IPS-NIHi11 (cell line): ENCODE measurements around the gene CCDC148.
"Not testable (repeated sequence)": the region's sequence is repeated elsewhere in the genome, so short reads cannot be mapped to it uniquely, and the experiment has no call there.

Experiments
- DNase-seq: peaks from one replicate; pipeline ENCODE4 v3.0.0; 2012; ENCODE audit warnings: mixed read lengths, low spot score

The CCDC148 gene

GRCh38 chr2:158481116-158481515, 24.6 kb upstream of the CCDC148 start:
- no peak for DNase-seq

GRCh38 chr2:158478816-158479215, 22.3 kb upstream of the CCDC148 start:
- DNase-seq = no peak

- DNase-seq = no peak
Measured at GRCh38 chr2:158478237-158478636, 21.7 kb upstream of the CCDC148 start.

GRCh38 chr2:158477202-158477601, 20.6 kb upstream of the CCDC148 start:
- no peak for DNase-seq

- not testable (repeated sequence) for DNase-seq
Measured at GRCh38 chr2:158474526-158475011, 18.0 kb upstream of the CCDC148 start.

- no peak for DNase-seq
Measured at GRCh38 chr2:158473719-158474392, 17.3 kb upstream of the CCDC148 start.

GRCh38 chr2:158473300-158473699, 16.7 kb upstream of the CCDC148 start:
- DNase-seq = not testable (repeated sequence)

- not testable (repeated sequence) for DNase-seq
Measured at GRCh38 chr2:158472829-158473228, 16.3 kb upstream of the CCDC148 start.

- no peak for DNase-seq
Measured at GRCh38 chr2:158467248-158467647, 10.7 kb upstream of the CCDC148 start.

GRCh38 chr2:158464426-158465281, 8.1 kb upstream of the CCDC148 start:
- DNase-seq = peak; percentile 29

- no peak for DNase-seq
Measured at GRCh38 chr2:158463496-158464095, 7.0 kb upstream of the CCDC148 start.

GRCh38 chr2:158460632-158461297, 4.2 kb upstream of the CCDC148 start:
- no peak for DNase-seq

- no peak for DNase-seq
Measured at GRCh38 chr2:158459161-158460003, 2.8 kb upstream of the CCDC148 start.

GRCh38 chr2:158458617-158458920, 2.0 kb upstream of the CCDC148 start:
- no peak for DNase-seq

- peak; percentile 87 for DNase-seq
Measured at GRCh38 chr2:158457826-158458616, 1.5 kb upstream of the CCDC148 start.

- peak; percentile 45 for DNase-seq
Measured at GRCh38 chr2:158457092-158457825, 706 bp upstream of the CCDC148 start.

GRCh38 chr2:158443606-158444005, 12.9 kb downstream of the CCDC148 start:
- DNase-seq = no peak

GRCh38 chr2:158439062-158439461, 17.5 kb downstream of the CCDC148 start:
- not testable (repeated sequence) for DNase-seq

GRCh38 chr2:158433716-158434115, 22.8 kb downstream of the CCDC148 start:
- not testable (repeated sequence) for DNase-seq

GRCh38 chr2:158432117-158432516, 24.4 kb downstream of the CCDC148 start:
- no peak for DNase-seq
